HCT116 (cell line): ENCODE results near the gene HOXC12. TPM values are rescaled to one million over a fixed set of nuclear protein-coding genes. Genes with fewer than 3 reads are reported as not detected.

Experiments used
- ATAC-seq: fragments of 200-7000 bp; cut with Tn5 transposase; 2 replicates; pipeline ENCODE4 v1.9.1; 2020; ENCODE audit warnings: mild to moderate bottlenecking, moderate library complexity
- BruUV-seq: library from RNA; stranded (reverse); fragments of 400-500 nt; replicated peaks from 2 replicates; lab custom pipeline; 2021; lab: Mats Ljungman, UMichigan
- CTCF ChIA-PET: fragments of 300-600 bp; sonication (Branson Sonifier 250); formaldehyde crosslinking; loops from one replicate; lab custom pipeline; 2021; ENCODE audit warnings: antibody characterized with exemption; lab: Charles Lee
- POLR2A ChIA-PET: fragments of 300-600, 350-600 bp; sonication (Branson Sonifier 250); formaldehyde crosslinking; loops from one replicate; lab custom pipeline; 2021; ENCODE audit warnings: antibody characterized with exemption; lab: Charles Lee
- RAD21 ChIA-PET, 2 experiments: fragments of 300-600 bp; sonication (Branson Sonifier 250); formaldehyde crosslinking; loops; one replicate each; lab custom pipeline; 2023; ENCODE audit warnings: low total read pairs in 2 of 2; ENCODE audit not compliant: uncharacterized antibody in 2 of 2, unreplicated experiment in 2 of 2, low non-redundant PET in 1 of 2; lab: Charles Lee
- DNase-seq: peaks from one replicate; pipeline ENCODE4 v3.0.0-alpha.2; 2010; ENCODE audit warnings: low read depth, low spot score
- H2AFZ ChIP-seq: fragments of 200-600 bp; shearing (Covaris generic), sonication (generic); 2 replicates; pipeline ENCODE4 v1.6.1; 2017; ENCODE audit warnings: low read depth, mixed run types, mixed read lengths, antibody characterized with exemption, low read length; ENCODE audit not compliant: poor library complexity, severe bottlenecking
- H3K27ac ChIP-seq: 2 replicates; pipeline ENCODE4 v1.5.1; 2012; ENCODE audit warnings: low read depth, low read length
- H3K27me3 ChIP-seq: fragments of 200-600 bp; sonication (generic); 2 replicates; pipeline ENCODE4 v1.6.1; 2016; ENCODE audit warnings: mixed run types, low read length, mixed read lengths; ENCODE audit not compliant: insufficient read depth
- H3K36me3 ChIP-seq, 2 experiments: fragments of 200-500 bp in 1 of 2; fragments of 200-600 bp in 1 of 2; sonication (Bioruptor generic) in 1 of 2; sonication (generic) in 1 of 2; 2 replicates each; pipeline versions ENCODE4 v1.5.1 to v1.6.1; 2014 to 2016; ENCODE audit warnings: low read length in 2 of 2, inconsistent platforms in 1 of 2, mixed read lengths in 1 of 2, mixed run types in 1 of 2; ENCODE audit not compliant: insufficient read depth in 2 of 2, control insufficient read depth in 1 of 2
- H3K4me1 ChIP-seq, 2 experiments: fragments of 200-600 bp in 1 of 2; sonication (generic) in 1 of 2; 2 replicates each; pipeline versions ENCODE4 v1.5.1 to v1.6.1; 2012 to 2017; ENCODE audit warnings: low read length in 2 of 2, inconsistent platforms in 1 of 2, mild to moderate bottlenecking in 1 of 2, mixed read lengths in 1 of 2, mixed run types in 1 of 2, moderate library complexity in 1 of 2; ENCODE audit not compliant: insufficient read depth in 2 of 2, control insufficient read depth in 1 of 2
- H3K4me2 ChIP-seq: fragments of 200-600 bp; sonication (generic); 2 replicates; pipeline ENCODE4 v1.6.1; 2017; ENCODE audit warnings: mixed run types, low read length, mixed read lengths
- H3K4me3 ChIP-seq, 2 experiments: fragments of 200-600 bp in 1 of 2; sonication (generic) in 1 of 2; replicated peaks in 1 of 2; 2 replicates each; pipeline ENCODE4 v1.5.1; 2011 to 2016; ENCODE audit warnings: low read length in 2 of 2, control low read depth in 1 of 2, low read depth in 1 of 2, mild to moderate bottlenecking in 1 of 2, mixed read lengths in 1 of 2, mixed run types in 1 of 2
- H3K79me2 ChIP-seq: fragments of 200-600 bp; sonication (generic); 2 replicates; pipeline ENCODE4 v1.6.1; 2017; ENCODE audit warnings: mild to moderate bottlenecking, mixed run types, low read length, moderate library complexity, mixed read lengths; ENCODE audit not compliant: insufficient read depth
- H3K9ac ChIP-seq: fragments of 200-600 bp; sonication (generic); 2 replicates; pipeline ENCODE4 v1.6.1; 2016; ENCODE audit warnings: low read length, mixed read lengths
- H3K9me2 ChIP-seq: fragments of 200-600 bp; sonication (generic), shearing (Covaris generic); 2 replicates; pipeline ENCODE4 v1.6.1; 2017; ENCODE audit warnings: mixed run types, mild to moderate bottlenecking, moderate library complexity; ENCODE audit not compliant: insufficient read depth
- H3K9me3 ChIP-seq, 2 experiments: fragments of 200-500 bp in 1 of 2; fragments of 200-600 bp in 1 of 2; sonication (Bioruptor generic) in 1 of 2; sonication (generic) in 1 of 2; 2 replicates each; pipeline ENCODE4 v1.6.1; 2014 to 2017; ENCODE audit warnings: low read length in 2 of 2, mixed read lengths in 2 of 2, inconsistent platforms in 1 of 2, low read depth in 1 of 2, mild to moderate bottlenecking in 1 of 2, mixed run types in 1 of 2, moderate library complexity in 1 of 2; ENCODE audit not compliant: control insufficient read depth in 1 of 2, insufficient read depth in 1 of 2
- H4K20me1 ChIP-seq: fragments of 200-600 bp; sonication (generic), shearing (Covaris generic); 2 replicates; pipeline ENCODE4 v1.6.1; 2017; ENCODE audit warnings: mixed run types, mild to moderate bottlenecking, moderate library complexity; ENCODE audit not compliant: insufficient read depth
- ATF3 ChIP-seq: IDR thresholded peaks from 2 replicates; pipeline ENCODE4 v1.6.1; 2012
- CEBPB ChIP-seq: IDR thresholded peaks from 2 replicates; pipeline ENCODE4 v1.6.1; 2012; ENCODE audit warnings: low read depth
- CTCF ChIP-seq, 3 experiments: fragments of 200-600 bp in 1 of 3; sonication (generic) in 1 of 3; IDR thresholded peaks in 2 of 3; conservative IDR thresholded peaks in 1 of 3; 2 replicates each; pipeline ENCODE4 v1.5.1; 2012 to 2017; ENCODE audit warnings: low read depth in 2 of 3, low read length in 2 of 3, antibody characterized with exemption in 1 of 3, borderline replicate concordance in 1 of 3, control low read depth in 1 of 3, mild to moderate bottlenecking in 1 of 3, mixed read lengths in 1 of 3, mixed run types in 1 of 3, moderate library complexity in 1 of 3; ENCODE audit not compliant: insufficient read depth in 1 of 3
- EGR1 ChIP-seq: IDR thresholded peaks from 2 replicates; pipeline ENCODE4 v1.6.1; 2012; ENCODE audit warnings: low read depth
- ELF1 ChIP-seq: IDR thresholded peaks from 2 replicates; pipeline ENCODE4 v1.6.1; 2012; ENCODE audit warnings: low read depth, borderline replicate concordance
- EZH2 ChIP-seq: fragments of 200-600 bp; sonication (generic); IDR thresholded peaks from 2 replicates; pipeline ENCODE4 v1.6.1; 2017; ENCODE audit warnings: antibody characterized with exemption, mixed run types
- FOSL1 ChIP-seq: IDR thresholded peaks from 2 replicates; pipeline ENCODE4 v1.6.1; 2012; ENCODE audit warnings: low read depth
- JUND ChIP-seq: IDR thresholded peaks from 2 replicates; pipeline ENCODE4 v1.6.1; 2012
- YY1 ChIP-seq: IDR thresholded peaks from 2 replicates; pipeline ENCODE4 v1.6.1; 2011; ENCODE audit warnings: low read length, low read depth, moderate library complexity, mild to moderate bottlenecking; ENCODE audit not compliant: insufficient replicate concordance; ENCODE audit errors: extremely low read depth
- ZNF274 ChIP-seq: fragments of 200-500 bp; sonication (Bioruptor generic); IDR thresholded peaks from 2 replicates; pipeline ENCODE4 v1.6.1; 2014; ENCODE audit warnings: mild to moderate bottlenecking, low read depth, low read length, inconsistent platforms
- intact Hi-C: fragments of 100-400 bp; cut with micrococcal nuclease; formaldehyde crosslinking; loops from 2 replicates; pipeline ENCODE4 v1.10.0; 2022
- total RNA-seq: library from RNA; stranded (reverse); gene quantifications from one replicate; pipeline ENCODE4 v1.2.1, GENCODE V29; 2021; ENCODE audit not compliant: unreplicated experiment

HOXC12 gene
- total RNA-seq, 1 experiment from 2014 or later, result not detected

GRCh38 chr12:53983950-53984572 lies 29.4 kb downstream of the HOXC12 start:
- no peaks in the 10 kb centered on the region for H3K9me3 ChIP-seq
- H3K36me3 ChIP-seq, result no peaks in the 10 kb centered on the region
- POLR2A ChIA-PET, result interaction anchor here (0.8 to 1.3 kb wide), 2 partner anchors 11 to 253 kb away, joined by 3 read pairs; no protein-coding TSS in a partner anchor
- peak overlapping the region; percentile 41 for H3K4me2 ChIP-seq
- TF ChIP-seq ELF1, result no peak
- no peak for TF ChIP-seq EGR1
- TF ChIP-seq YY1, result no peak
- TF ChIP-seq CTCF (IDR thresholded peaks at IDR 0.05 in 2 of 3, conservative IDR thresholded peaks at IDR 0.05 in 1 of 3; ENCODE audit: borderline replicate concordance in 1 of 3, insufficient read depth in 1 of 3, low read depth in 2 of 3, low read length in 2 of 3), result no peak
- no peak for TF ChIP-seq CEBPB
- TF ChIP-seq ATF3, result no peak
- no peak for TF ChIP-seq JUND
- TF ChIP-seq FOSL1, result no peak
- no peak for TF ChIP-seq ZNF274
- TF ChIP-seq EZH2, result no peak
- no peak for DNase-seq
- peaks cover 0 to 10% of the 10 kb centered on the region in 2 experiments; a peak in 2 of 4 replicates for H3K4me1 ChIP-seq
- no peaks in the 10 kb centered on the region for H3K79me2 ChIP-seq
- no peak overlapping the region for H3K4me3 ChIP-seq
- no peak for ATAC-seq
- H3K9ac ChIP-seq, result no peak overlapping the region
- H3K9me2 ChIP-seq, result no peaks in the 10 kb centered on the region
- no peak overlapping the region for H3K27ac ChIP-seq
- H4K20me1 ChIP-seq, result no peaks in the 10 kb centered on the region
- H3K27me3 ChIP-seq, result no peaks in the 10 kb centered on the region
- RAD21 ChIA-PET, result no interaction called here
- BruUV-seq, result no TSS peak
- H2AFZ ChIP-seq, result no peak overlapping the region
- CTCF ChIA-PET, result interaction anchor here (0.9 to 5.7 kb wide), 11 partner anchors 14 to 232 kb away, joined by 3 to 35 read pairs (median 8); partner anchors contain the start of genes HOXC5 and HOXC9
- intact Hi-C loops, result loop anchor here (2.0 kb wide), 2 partner anchors 217 to 231 kb away; no protein-coding TSS in a partner anchor
